ENCODE data around the gene NYAP2.

Gene NYAP2

DNA sequence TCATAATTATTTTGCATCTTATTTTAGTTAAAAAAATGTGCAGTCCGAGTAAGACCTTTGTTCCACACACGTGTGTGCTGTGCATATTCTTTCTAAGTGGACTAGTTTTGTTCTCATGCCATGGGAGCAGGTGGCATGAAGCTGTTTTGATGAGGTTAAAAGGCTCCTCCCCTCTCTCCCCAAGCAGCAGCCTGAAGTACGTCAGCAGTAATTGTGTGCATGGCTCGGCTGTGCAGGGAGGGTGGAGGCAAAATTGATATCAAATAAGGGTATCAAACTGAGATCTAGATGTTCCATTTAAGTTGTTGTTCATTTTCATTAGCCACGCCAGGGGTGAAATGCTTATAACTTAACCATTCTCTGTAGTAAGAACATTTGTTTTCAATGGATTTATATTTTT lies at the start of gene NYAP2:
Gene NYAP2 (plus strand): TSS at position 207 of the 400 bp plus-strand sequence. CDS start 9,171 bp downstream, outside the sequence.
- DNase-seq = no peak

DNA sequence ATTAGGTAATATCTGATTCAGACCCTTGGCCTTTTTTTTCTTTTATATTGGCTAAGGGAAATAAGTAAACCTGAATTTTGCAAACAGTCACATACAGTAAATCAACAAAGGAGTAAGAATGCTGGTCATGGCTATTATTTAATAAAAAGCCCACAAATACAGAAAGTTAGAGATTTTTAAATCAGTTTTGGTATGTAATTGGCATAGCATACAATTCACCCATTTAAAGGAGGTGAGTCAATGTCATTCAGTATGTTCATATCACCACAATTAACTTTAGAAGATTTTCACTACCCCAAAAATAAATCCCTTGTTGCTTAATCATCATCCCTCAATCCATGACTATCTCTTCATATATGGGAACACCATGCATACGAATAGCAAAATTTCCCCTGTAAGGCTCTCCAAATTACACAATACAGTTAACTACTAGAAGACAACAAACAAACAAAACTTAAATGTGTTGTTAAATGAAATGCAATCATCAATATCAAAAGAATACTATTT lies 45.9 kb upstream of the NYAP2 start:
- DNase-seq = no peak

DNA sequence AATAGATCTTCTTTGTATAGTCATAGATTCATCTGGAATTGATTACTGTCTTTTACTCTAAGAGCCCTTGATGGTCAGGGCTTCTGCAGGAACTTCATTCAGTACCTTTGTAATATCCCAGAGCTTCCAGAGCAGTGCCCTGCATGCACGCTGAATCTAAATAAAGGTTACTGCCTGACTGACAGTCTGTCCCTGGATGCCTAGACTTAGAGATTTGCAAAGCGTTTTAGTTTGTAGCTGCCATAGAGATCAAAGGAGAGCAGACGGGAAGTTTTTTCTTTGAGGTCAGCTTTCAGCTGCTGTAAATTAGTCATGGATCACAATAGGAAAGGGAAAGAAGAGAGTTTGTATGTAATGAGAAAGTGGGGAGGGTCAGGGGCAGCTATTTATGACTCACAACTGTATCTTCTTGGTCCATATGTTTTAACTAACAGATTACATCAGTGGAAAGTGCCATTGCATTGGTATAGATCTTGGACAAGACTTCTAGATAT lies 45.2 kb upstream of the NYAP2 start:
- DNase-seq = no peak

DNA sequence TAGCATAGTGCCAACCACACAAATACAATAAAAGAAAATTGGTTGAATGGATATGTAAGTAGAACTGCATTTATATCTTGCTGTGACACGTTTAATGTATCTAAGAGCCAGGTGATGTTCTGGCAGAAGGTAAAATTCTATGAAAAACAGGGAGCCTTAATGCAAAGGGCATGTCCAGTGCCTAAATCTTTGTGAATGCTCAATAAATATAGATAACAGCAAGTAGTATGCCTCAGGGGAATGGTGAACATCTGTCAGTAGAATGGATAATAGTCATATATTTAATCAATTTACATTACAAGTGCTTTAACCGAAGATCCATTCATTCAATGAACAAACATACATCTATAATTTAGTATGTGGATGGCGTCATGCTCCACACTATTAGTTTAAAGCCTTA lies 43.7 kb upstream of the NYAP2 start:
- DNase-seq = no peak

DNA sequence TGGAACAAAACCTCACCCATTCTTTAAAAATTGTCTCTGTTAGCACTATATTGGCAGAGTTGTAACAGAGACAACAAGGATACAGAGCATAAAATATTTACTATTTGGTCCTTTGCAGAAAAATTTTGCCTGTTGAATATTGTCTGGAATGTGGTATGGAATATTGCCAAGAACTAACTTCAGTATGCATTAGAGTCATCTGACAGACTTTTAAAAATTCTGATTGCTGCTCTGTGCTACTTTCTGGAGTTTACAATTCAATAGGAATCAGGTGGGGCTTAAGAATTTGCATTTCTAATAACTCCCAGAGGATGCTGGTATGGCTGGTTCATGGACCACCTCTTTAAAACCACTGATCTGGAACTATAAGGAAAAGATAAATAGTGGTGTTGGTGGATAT lies 32.8 kb upstream of the NYAP2 start:
- DNase-seq = no peak

DNA sequence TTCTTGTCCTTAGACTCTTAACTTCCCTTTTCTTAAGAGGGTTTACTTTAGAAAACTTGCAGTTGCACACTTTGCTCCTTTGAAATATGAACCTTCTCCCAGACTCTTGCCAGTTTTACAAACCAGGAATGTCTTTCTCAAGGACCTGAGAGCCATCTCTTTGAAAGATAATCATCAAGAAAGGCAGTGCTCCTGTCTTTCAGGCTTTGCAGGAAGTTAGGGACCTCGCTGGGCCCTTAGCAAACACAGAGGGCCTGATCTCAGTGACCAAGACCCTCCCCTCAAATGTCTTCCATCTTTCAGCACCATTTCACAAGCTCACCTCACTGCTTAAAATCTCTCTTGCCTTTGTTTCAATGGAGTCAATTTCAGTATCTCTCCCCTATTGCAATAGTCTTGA lies 32.0 kb upstream of the NYAP2 start:
- DNase-seq = no peak

DNA sequence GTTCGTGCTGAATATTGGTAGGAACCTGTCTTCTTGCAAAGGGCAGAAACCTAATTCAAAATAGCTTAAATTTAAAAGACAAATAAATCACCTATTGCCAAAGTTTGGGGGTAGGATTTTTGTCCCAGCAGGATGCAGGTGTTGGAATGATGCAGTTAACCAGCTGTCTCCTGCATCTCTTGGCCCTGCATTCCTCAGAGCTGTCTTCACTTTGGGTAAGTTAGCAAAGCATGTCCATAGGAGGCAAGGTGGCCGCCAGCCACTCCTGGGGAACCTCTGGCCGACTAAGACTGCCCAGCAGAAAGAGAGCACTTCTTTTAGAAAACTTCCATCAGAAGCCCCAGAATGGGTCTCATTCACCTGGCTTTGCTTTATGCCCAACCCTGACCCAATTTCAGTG lies 20.5 kb upstream of the NYAP2 start:
- no peak for DNase-seq

DNA sequence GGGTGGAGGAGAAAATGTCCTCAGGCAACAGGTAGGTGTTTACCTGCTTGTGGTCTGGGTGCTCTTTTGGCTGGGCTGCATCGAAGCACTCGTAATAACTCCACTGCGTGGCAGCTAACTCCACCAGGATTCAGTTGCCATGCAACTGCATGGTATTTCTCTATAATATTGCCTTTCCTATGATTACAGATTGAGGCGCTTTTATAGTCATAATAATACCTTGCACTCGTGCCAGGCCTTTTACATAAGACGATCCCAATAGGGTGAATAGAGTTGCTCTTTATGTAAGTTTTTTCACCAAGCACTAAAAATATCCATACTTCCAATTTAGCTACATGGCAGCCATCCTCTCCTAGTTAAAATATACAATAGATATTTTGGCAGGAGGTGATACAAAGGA lies 19.7 kb upstream of the NYAP2 start:
- no peak for DNase-seq

DNA sequence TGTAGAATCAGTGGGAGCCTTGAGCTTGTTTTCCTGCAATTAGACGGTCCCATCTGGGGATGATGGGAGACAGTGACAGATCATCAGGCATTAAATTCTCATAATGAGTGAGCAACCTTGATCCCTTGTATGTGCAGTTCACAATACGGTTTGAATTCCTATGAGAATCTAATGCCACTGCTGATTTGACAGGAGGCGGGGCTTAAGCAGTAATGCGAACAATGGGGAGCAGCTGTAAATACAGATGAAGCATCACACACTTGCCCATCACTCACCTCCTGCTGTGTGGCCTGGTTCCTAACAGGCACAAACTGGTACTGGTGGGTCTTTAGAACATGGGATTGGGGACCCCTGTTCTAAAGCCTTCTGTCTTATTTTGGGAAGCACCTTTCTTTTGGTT lies 17.9 kb upstream of the NYAP2 start:
- DNase-seq = no peak

DNA sequence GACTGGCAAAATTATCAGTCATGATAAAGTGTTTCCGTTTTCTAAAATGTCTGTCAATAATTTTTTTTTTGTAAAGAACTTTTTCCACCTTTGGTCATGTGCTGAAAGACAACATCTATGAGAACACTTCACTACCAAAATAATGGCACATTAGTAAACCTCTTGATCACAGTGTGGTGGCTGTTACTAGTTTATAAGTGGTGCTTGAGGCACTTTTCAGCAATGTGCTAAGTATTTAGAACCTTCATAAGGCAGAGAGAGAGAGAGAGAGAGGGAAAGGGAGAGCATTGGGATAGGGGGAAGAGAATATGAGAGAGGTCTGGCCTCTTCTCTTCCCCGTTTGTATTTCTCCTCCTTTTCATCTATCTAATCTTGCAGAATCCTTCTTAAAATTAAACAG lies 1.1 kb upstream of the NYAP2 start:
- DNase-seq = no peak

DNA sequence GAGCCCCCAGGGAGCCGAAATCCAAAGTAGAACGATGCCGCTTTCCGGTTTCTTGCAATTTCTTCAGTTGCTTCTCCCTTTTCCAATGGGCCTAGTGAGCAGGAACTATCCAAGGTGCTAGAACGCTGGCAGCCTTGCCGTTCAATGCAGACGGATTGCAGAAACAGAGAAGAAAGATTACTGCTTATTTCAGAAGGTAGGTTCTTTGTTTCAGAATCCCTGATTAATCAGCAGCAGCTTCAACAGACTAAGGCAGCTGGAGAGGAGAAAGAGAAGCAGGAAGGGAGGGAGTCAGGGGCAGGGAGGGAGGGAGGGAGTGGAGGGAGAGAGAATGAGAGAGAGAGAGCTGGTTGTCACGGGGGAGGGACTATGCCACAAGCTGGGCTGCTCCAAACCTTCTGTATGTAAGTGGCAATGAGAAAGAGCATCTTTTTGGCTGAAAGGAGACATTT lies 576 bp downstream of the NYAP2 start:
- no peak for DNase-seq

DNA sequence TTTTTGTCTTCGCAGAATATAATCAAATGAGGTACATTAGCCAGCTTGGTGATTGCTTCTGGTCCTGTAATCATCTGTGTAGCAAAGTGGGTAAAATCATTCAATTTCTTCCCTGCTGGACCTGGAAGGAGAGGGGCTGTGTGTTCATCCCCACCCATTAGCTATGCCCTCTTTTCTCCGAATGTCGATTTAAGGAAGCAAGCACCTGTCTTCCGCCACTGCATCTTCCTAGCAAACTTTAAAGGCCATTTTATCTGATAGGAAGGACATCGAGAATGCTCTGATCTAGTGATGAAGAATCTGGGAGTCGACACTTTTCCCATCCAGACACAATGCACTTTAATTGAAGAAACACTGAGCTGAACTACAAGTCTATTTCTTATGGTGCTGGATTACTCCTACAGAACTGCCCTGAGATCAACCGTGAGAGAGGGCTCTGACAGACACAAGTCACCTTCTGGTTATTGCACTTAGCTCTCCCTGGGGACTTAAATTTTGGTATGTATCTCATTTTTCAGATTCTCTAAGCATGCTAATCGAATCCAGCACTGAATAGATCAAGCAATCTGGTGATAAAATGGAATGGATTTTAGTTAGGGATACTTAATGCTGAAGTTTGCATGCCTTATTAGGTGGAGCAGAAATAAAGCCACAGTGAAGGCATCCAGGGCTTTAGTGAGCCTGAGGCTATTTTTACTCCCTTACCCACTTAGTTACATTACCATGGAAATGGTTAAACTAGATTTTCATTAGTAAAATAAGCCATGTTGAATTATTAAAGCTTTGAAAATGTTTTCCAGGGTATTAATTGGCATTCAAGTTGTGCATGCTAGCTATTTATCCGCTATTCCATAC lies 1.3 kb downstream of the NYAP2 start:
- DNase-seq = no peak

DNA sequence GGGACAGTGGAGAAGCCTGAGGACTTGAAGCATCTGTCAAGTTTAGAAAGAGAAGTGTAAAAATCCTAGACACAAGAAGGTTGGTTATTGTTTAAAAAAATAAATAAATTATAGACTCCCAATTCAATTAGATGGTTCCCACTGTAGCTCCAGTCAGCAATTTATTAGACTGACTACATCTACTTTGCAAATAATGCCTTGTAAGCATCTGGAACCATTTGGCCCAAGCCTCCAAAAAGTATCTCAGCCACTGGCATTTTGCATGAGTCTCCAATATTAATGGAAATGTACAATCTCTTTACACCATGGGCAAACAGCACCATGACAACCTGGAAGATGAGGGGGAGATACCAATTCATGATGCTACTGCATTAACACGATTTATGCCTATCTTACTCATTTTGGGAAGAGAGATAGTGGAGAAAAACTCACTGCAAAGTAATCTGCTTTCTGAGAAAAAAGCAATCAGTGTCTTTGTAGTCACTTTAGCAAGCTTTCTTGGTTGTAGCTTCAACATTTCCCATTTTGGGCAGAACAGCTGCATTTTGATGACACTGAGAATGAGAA lies 2.8 kb downstream of the NYAP2 start:
- no peak for DNase-seq

DNA sequence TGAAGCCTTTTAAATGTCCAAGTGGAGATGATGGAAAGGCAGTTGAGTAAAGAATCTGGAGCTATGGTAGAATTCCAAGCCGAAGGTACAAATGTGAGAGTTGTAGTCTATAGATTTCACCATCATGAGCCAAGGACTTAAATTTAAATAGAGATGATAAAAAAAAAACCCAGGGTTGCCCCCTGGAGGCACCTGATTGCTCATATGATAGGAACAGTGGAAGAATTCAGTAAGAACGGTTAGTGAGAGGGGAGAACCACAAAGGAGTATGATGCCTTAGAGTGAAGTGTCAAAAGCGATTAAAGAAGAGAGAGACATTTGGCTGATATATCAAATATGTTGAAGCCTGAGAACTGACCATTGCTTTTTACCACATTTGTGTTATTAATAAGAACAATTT lies 11.9 kb downstream of the NYAP2 start:
- no peak for DNase-seq

DNA sequence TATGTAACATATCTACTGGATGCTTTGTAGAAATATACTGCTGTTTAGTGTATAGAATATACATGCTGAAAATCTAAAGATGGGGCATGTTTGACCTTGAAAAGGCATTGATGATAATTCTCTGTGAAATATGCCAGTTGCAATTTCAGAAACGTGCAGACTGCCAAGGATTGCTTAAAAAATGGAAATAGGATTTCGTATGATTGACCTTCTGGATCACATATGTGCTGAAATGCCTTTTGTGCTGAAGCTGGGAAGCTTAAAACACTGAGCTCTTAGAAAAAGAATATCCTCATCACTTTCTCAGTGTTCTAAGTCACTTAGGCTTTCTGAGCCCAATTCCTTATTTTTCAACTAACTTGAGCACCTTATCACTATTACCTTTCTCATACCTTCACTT lies 14.3 kb downstream of the NYAP2 start:
- no peak for DNase-seq

DNA sequence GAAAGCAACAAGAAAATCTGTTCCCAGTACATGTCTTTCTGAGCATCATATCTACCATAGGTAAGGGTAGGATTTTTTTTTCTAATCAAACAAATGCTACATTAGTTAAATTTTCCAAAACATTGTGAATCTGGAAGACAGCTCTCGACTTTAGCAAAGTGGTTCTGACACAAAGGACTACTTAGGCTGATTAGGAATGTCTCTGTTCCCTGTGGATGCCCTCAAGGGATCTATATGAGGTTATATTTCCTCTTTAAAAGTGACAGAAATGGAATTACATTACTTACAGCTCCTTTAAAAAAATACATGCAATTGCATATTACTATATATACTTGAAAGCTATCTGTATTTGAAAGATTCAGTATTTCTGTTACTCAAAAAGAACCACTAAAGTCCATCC lies 15.4 kb downstream of the NYAP2 start:
- DNase-seq = no peak

DNA sequence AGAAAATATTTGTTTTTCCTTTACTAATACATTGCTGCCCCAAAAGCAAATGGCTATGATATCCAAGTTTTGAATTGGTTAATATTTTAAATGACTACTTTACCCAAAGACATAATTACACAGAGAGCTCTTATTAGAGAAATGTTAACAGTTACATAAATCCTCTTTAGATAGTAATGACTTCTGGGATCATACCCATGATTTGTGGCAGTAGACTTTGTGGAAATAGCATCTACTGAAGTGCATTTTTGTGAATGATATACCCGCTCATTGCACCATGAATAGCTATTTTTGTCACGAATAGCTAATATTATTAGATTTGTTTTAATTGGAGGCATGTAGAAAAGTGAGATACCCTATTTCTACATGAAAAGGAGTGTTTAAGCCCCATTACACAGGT lies 15.8 kb downstream of the NYAP2 start:
- DNase-seq = no peak

DNA sequence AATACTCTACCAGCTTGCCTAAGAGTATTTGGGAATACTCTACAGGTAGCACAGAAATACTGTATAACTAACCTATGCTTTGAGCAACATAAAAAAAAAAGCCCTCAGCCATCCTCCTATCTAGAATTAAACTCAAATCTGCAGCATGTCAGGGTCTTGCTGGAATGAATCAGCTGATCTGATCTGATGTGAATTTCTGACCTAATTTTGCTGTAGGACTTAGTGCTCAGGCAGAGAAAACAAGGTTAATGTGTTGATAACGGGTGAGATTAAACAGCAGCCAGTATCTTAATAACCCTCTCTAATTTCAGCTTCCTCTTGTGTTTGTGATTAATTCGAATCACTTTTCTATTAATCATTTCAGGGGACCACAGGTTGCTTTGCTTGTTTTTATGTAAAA lies 16.3 kb downstream of the NYAP2 start:
- no peak for DNase-seq

DNA sequence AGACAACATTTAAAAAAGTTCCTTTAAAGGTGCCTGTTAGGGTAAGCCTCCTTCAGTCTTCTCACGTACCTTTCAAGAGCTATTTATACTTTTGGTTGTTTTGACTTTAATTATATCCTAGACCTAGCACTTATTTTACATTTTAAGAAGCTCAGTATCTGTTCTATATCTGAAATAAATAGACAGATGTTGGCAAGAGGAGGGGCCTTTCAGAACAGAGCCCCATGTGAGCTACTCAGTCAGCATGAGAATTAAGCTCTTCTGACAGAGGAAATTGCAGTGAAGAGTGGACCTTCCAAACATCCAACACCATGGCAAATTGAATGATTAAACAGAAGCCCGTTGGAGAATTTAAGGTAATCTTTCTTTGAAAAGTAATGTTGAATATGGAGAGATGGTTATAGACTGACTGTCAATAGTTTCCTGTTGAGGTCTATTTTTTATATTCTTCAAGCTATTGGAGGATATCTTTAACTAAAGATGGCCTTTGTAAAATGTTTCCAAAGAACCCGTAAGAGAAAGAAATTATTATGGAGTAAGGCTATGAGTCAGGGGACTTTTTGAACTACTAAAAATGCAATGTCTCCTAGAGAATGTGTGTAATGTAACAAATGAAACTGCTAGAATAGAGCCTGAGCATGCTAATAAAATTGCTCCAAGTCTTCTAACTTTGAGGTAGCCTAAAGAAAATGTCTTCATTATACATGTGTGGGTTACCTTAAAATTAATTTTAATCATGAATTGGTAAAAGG lies 17.3 kb downstream of the NYAP2 start:
- no peak for DNase-seq

DNA sequence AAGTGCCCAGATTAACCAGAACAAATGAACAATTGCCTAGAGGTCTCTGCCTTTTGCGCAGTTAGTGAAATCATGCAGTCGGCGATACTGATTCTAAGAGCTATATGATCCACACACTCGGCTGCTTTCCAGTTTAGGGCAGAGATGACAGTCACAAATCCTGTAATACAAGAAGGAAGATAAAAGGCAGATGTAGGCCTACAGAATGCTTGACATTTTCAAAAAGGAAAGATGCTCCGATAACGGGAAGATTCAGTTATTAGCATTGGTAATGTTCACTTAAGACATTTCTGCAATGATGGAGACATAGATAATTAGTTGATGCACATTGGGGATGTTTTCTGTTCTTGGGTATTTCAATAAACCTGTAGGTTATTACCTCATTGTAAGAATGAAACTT lies 19.5 kb downstream of the NYAP2 start:
- DNase-seq = no peak

DNA sequence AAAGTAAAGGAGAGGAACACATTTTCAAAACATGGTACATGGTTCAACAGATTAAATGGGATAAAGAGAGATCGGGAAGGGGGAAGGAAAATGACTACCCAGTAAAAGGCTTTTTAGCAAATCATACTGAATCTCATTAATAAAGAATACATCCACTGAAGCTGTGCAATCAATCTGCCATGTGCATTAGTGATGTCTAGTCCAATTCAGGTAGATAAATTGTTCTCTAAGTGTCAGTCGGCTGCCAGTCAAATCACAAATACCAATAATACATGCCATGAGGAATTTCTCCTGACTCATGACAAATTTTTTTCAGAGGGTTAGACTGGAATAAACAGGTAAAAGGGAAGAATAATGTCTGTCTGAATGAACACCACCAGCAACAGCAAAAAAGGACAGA lies 22.6 kb downstream of the NYAP2 start:
- DNase-seq = no peak

DNA sequence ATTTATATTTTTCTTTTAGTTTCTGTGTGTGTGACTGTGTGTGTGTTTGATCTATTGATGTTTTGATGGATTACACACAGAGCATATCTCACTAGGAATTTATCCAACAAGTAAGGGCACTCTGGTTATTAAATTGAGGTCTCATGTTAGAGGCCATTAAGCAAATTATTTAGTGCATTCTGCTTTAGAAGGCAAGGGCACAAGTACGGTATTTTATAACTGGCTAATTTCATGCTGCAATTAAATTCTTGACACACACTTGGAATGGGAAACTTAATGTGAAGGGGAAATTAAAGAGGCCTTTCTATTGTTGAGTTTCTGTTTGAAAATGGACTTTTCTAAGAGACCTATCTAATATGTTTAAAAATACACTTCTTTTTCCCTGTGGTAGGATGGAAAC lies 25.8 kb downstream of the NYAP2 start:
- DNase-seq = no peak

DNA sequence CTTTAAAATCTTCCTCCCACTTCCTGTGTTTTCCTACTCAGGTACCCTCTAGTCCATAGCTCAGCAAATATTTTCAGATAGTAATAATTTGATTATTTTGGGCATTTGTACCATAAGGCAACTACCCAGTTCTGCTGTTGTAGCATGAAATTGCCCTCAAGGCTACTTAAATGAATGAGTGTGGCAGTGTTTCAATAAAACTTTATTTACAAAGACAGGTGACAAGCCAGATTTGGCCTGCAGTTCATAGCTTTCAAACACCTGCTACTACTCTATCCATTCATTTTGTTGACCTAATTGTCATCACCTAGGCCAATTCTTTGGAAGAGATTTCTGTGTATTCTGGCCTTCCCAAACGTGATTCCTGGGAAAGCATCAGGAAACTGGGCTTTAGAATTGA lies 28.9 kb downstream of the NYAP2 start:
- no peak for DNase-seq

DNA sequence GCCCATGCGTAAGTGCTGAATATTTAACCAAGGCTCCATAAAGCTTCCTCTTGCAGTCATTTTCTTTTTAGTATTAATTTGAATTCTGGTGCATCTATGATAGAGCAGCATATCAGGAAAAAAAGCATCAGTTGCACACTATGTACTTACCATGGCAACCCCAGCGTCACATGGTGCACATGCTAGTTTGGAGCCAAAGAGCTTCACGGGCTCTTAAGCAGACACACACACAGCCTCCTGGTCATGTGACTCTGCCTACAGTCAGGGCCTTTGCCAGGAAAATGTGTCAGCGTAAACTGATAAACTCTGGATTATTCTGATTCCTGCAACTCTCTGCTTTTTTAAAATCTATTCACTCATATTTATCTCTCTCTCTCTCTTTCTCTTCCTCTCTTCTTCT lies 30.2 kb downstream of the NYAP2 start:
- DNase-seq = no peak
